Smooth muscle cell (in vitro differentiated cells): ENCODE measurements around the gene PCSK6. TPM values are rescaled to one million over a fixed set of nuclear protein-coding genes. Genes with fewer than 3 reads are reported as not detected.

ENCODE experiments used
- DNase-seq: peaks from one replicate; lab custom pipeline; 2025; ENCODE audit not compliant: unreplicated experiment; lab: John Stamatoyannopoulos, UW
- H2AFZ ChIP-seq: fragments of 200-600 bp; sonication (generic); 2 replicates; pipeline ENCODE4 v1.6.0; 2016; ENCODE audit warnings: antibody characterized with exemption, low read depth, mild to moderate bottlenecking
- H3F3A ChIP-seq: fragments of 200-600 bp; sonication (generic); 2 replicates; pipeline ENCODE4 v1.6.0; 2017; ENCODE audit warnings: antibody characterized with exemption, low read depth
- H3K27ac ChIP-seq: fragments of 200-600 bp; sonication (generic); 2 replicates; pipeline ENCODE4 v1.5.1; 2016; ENCODE audit warnings: low read depth, mild to moderate bottlenecking
- H3K27me3 ChIP-seq: fragments of 200-600 bp; sonication (generic); 2 replicates; pipeline ENCODE4 v1.6.1; 2016; ENCODE audit warnings: low read depth, mild to moderate bottlenecking
- H3K36me3 ChIP-seq: fragments of 200-600 bp; sonication (generic); 2 replicates; pipeline ENCODE4 v1.5.1; 2016; ENCODE audit warnings: low read depth
- H3K4me1 ChIP-seq: fragments of 200-600 bp; sonication (generic); 2 replicates; pipeline ENCODE4 v1.5.1; 2016; ENCODE audit warnings: low read depth
- H3K4me2 ChIP-seq: fragments of 200-600 bp; sonication (generic); 2 replicates; pipeline ENCODE4 v1.6.0; 2016; ENCODE audit warnings: mild to moderate bottlenecking
- H3K4me3 ChIP-seq: fragments of 200-600 bp; sonication (generic); 2 replicates; pipeline ENCODE4 v1.5.1; 2016; ENCODE audit warnings: mild to moderate bottlenecking
- H3K79me2 ChIP-seq: fragments of 200-600 bp; sonication (generic); 2 replicates; pipeline ENCODE4 v1.6.0; 2016; ENCODE audit warnings: low read depth, mild to moderate bottlenecking
- H3K9ac ChIP-seq: fragments of 200-600 bp; sonication (generic); 2 replicates; pipeline ENCODE4 v1.6.0; 2016; ENCODE audit warnings: low read depth
- H3K9me3 ChIP-seq: fragments of 200-600 bp; sonication (generic); replicated peaks from 2 replicates; pipeline ENCODE4 v1.5.1; 2016; ENCODE audit warnings: low read depth
- H4K20me1 ChIP-seq: fragments of 200-600 bp; sonication (generic); 2 replicates; pipeline ENCODE4 v1.6.0; 2016; ENCODE audit warnings: low read depth
- CTCF ChIP-seq: fragments of 200-600 bp; sonication (generic); IDR thresholded peaks from 2 replicates; pipeline ENCODE4 v1.5.1; 2017; ENCODE audit warnings: borderline replicate concordance, mild to moderate bottlenecking, antibody characterized with exemption; ENCODE audit not compliant: insufficient read depth, poor library complexity, severe bottlenecking
- WGBS: methylation state at CpG from one replicate; pipeline ENCODE4 v1.1.7; 2016; ENCODE audit warnings: low lambda C conversion rate; 5-methylcytosine and 5-hydroxymethylcytosine counted together
- polyA plus RNA-seq: library from polyadenylated mRNA; unstranded; fragments of >200 nt; fragmentation: Nextera tagmentation; extraction: Ambion mirVana; gene quantifications from 2 replicates; pipeline ENCODE4 v1.2.1, GENCODE V29; 2016
- total RNA-seq: library from RNA; depleted of rRNA; stranded (reverse); fragments of >200 nt; gene quantifications from 2 replicates; pipeline ENCODE4 v1.2.3, GENCODE V29; 2014

PCSK6 gene
- total and polyA plus RNA-seq, 2 experiments from 2014 or later = 17.5 TPM

DNA sequence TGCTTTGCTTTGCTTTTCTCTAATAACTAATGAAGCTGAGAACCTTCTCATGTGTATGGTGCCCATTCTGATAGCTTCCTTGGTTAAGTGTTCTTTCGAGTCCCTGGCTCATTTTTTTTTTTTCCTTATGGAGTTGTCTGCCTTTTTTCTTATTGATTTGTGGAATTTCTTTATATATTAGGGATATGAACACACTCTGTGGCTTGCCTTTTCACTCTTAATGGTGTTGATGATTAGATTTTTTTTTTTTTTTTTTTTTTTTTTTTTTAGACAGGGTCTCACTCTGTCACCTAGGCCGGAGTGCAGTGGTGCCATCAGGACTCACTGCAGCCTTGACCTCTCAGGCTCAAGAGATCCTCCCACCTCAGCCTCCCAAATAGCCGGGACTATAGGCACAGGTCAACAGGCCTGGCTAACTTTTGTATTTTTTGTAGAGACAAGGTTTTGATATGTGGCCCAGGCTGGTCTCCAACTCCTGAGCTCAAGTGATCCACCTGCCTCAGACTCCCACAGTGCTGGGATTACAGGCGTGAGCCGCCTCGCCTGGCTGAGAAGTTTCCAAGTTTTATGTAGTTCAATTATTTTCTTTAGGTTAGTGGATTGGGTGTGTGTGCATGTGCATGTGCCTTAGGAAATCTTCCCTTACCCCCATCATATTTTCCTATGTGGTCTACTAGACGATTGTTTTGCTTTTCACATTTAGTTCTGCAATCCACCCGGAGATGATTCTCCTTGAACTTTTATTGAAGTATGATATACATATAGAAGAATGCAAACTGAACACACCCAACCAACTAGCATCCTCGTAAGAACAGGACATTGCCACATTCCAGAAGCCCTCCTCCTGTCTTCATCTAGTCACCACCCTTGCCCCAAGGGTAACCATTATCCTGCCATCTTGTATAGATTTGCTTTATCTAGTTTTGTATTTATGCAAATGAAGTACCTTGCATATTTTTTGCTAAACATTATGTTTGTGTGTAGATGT lies 192.8 kb downstream of the PCSK6 start:
- Histone ChIP-seq H3K9me3 (no peaks in the 10 kb centered on the region), H3K4me3 (peak overlapping the region; percentile 82), H3K79me2 (peaks cover 31% of the 10 kb centered on the region), H3K9ac (peak overlapping the region; percentile 6), H3K4me1 (peaks cover 19% of the 10 kb centered on the region), H3K36me3 (no peaks in the 10 kb centered on the region), H2AFZ (peak overlapping the region; percentile 94), H3K4me2 (peak overlapping the region; percentile 93), H3K27me3 (no peaks in the 10 kb centered on the region), H3K27ac (peak overlapping the region; percentile 85), H4K20me1 (peaks cover 26% of the 10 kb centered on the region), H3F3A (no peaks in the 10 kb centered on the region)
- TF ChIP-seq CTCF = no peak
- WGBS = 86% methylated on average over 9 of the region's 9 CpGs
- DNase-seq = no peak

GRCh38 chr15:101295607-101296161 lies 193.8 kb downstream of the PCSK6 start:
- H3K9me3 ChIP-seq = no peaks in the 10 kb centered on the region
- TF ChIP-seq CTCF = no peak
- 9% methylated on average over 20 of the region's 20 CpGs for WGBS
- peak overlapping the region; percentile 94 for H2AFZ ChIP-seq
- peak overlapping the region; percentile 82 for H3K4me3 ChIP-seq
- H3F3A ChIP-seq = no peaks in the 10 kb centered on the region
- peaks cover 36% of the 10 kb centered on the region for H4K20me1 ChIP-seq
- no peaks in the 10 kb centered on the region for H3K27me3 ChIP-seq
- no peak for DNase-seq
- H3K79me2 ChIP-seq = peaks cover 42% of the 10 kb centered on the region
- peak overlapping the region; percentile 93 for H3K4me2 ChIP-seq
- H3K27ac ChIP-seq = peak overlapping the region; percentile 85
- peak overlapping the region; percentile 87 for H3K9ac ChIP-seq
- H3K36me3 ChIP-seq = no peaks in the 10 kb centered on the region
- H3K4me1 ChIP-seq = peaks cover 19% of the 10 kb centered on the region

DNA sequence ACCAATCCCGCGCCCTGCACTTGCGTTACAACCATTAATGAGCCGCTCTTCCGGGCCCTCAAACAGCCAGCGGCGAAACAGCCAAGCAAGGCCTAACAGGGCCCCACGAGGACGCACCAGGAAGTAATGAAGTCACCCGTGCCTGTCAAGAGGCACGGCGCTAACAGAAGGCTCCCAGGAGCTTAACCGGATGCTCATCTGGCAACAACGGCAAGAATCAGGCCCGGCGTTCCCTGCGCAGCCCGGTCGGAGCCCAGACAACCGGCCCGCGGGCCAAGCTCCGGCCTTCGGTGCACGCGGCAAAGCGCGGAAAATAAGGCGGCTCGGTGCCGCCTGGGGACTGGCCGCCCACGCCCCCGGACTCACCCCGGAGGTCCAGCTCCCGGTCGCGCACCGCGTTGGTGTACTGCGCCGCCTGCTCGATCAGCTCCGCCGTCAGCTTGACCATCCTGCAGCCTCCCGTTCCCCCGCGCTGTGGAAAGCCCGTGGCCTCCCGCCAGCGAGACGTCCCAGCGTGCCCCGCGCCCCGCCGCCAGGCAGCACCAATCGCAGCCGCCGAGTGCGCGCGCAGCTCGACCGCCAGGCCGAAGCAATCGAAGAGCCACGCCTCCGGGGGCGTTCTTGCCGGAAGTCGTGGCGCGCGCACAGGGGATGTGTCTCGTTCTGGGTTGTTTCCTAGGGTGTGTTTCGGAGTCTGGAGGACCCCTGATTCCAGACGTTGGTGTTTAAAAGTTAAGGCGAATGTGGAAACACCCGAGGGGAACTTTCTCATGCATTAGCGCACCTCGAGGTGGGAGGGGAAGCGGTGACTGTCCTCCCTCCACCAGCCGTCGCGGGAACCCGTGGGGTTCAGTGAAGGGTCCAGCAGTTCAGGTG lies 194.5 kb downstream of the PCSK6 start, which contains the start of gene SNRPA1:
SNRPA1 (minus strand) TSS at position 518 of the 876 bp plus-strand sequence; CDS start at position 448, 70 bp downstream.
- DNase-seq = peak; percentile 93
- Histone ChIP-seq H3K27ac (peak within 1 kb of the TSS; percentile 85), H3K79me2 (peaks cover 49% of the 10 kb centered on the region), H3K9ac (peak within 1 kb of the TSS; percentile 87), H3K4me3 (peak within 1 kb of the TSS; percentile 82), H3K9me3 (no peaks in the 10 kb centered on the region), H3K36me3 (peaks cover 3% of the 10 kb centered on the region), H3K4me1 (peaks cover 19% of the 10 kb centered on the region), H2AFZ (peak within 1 kb of the TSS; percentile 94), H3F3A (no peaks in the 10 kb centered on the region), H4K20me1 (peaks cover 44% of the 10 kb centered on the region), H3K27me3 (no peaks in the 10 kb centered on the region), H3K4me2 (peak within 1 kb of the TSS; percentile 93)
- 1% methylated on average over 87 of the region's 87 CpGs for WGBS
- TF ChIP-seq CTCF = no peak
